GM12878 (cell line): ENCODE data around the gene MYL3.

Experiments used
- EGR1 ChIP-seq, 2 experiments: IDR thresholded peaks; 1 replicate in 1 of 2; 2 replicates in 1 of 2; pipeline ENCODE4 v1.6.1; 2011 to 2012; ENCODE audit warnings: low read depth in 2 of 2, low read length in 2 of 2, borderline replicate concordance in 1 of 2, mild to moderate bottlenecking in 1 of 2, moderate library complexity in 1 of 2
- FOXM1 ChIP-seq: IDR thresholded peaks from 2 replicates; pipeline ENCODE4 v1.6.1; 2012; ENCODE audit warnings: low read depth, mild to moderate bottlenecking, inconsistent platforms, low read length, moderate library complexity
- SREBF2 ChIP-seq: IDR thresholded peaks from 2 replicates; pipeline ENCODE4 v1.6.1; 2012; ENCODE audit warnings: mild to moderate bottlenecking, low read length
- TF ChIP-seq, protein P1 (sequence below): IDR thresholded peaks from 2 replicates; pipeline ENCODE4 v1.6.1; 2012; ENCODE audit warnings: low read length, inconsistent platforms

DNA sequence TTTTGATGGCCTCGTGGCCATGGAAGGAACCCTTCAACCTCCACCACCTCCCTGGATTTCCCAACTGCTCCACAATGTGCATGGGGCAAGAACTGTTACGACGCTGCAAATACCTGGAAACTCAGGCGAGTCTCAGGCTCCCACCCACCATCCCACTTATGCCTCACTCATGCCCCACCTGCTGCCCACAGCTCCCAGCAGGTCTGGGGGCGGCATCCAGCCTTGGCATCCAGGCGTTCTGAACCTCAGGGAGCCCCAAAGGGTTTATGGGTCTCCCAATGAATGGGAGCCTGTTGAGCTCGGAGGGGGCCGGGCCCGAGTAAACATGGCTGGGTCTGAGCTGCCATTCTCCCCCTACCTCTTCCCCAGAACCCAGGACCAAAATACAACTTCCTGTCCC is 12.3 kb upstream of the MYL3 start:
- TF ChIP-seq FOXM1, result no peak
- no peak for TF ChIP-seq SREBF2
- TF ChIP-seq, protein P1, sequence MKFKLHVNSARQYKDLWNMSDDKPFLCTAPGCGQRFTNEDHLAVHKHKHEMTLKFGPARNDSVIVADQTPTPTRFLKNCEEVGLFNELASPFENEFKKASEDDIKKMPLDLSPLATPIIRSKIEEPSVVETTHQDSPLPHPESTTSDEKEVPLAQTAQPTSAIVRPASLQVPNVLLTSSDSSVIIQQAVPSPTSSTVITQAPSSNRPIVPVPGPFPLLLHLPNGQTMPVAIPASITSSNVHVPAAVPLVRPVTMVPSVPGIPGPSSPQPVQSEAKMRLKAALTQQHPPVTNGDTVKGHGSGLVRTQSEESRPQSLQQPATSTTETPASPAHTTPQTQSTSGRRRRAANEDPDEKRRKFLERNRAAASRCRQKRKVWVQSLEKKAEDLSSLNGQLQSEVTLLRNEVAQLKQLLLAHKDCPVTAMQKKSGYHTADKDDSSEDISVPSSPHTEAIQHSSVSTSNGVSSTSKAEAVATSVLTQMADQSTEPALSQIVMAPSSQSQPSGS, result no peak
- no peak for TF ChIP-seq EGR1 (IDR thresholded peaks at IDR 0.05; ENCODE audit: borderline replicate concordance in 1 of 2, low read depth in 2 of 2, low read length in 2 of 2)
